AG10803 (cell line): ENCODE results near the gene ZSCAN30.
A peak's percentile ranks its signal among the peaks of the same experiment; 100 is the strongest.

Experiments used
- DNase-seq: peaks from one replicate; pipeline ENCODE4 v3.0.0; 2010; ENCODE audit warnings: low read depth
- H3K4me3 ChIP-seq: 2 replicates; pipeline ENCODE4 v1.5.1; 2011; ENCODE audit warnings: mild to moderate bottlenecking, low read length, control low read depth
- CTCF ChIP-seq: conservative IDR thresholded peaks from 2 replicates; pipeline ENCODE4 v1.5.1; 2011; ENCODE audit warnings: mild to moderate bottlenecking, low read length, control low read depth, inconsistent platforms

ZSCAN30 gene

DNA sequence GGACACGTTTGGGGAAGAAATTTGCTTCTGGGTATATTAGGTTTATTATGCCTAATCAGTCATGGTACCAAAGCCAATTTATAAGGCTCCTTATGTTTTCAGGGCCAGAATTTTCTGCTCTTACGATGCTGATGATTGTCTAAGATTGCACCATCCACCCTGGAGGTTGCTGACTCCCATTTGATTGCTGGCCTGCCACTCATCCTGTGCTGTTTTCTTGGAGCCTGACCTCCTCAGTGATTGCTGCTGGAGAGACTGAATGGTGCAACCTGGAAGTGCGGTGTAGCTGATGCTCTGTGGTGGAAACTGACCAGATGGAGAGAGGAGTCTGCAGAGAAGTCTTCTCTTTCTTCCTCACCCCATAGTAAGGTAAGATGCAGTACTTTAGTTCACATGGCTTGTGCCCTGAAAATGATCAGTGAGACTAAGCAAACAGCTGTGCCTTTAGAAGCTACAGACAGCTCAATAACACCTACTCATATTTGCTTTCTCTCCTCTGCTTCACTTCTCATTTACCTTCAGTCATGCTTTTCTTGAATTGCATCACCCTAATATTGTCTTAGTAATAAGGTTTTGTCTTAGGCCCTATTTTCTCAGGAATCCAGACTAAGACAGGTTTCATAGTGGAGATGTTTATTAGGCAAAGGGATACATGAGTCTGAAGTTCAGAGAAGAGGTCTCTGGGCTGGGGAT is 36.8 kb upstream of the ZSCAN30 start:
- no peak for TF ChIP-seq CTCF
- no peak for DNase-seq
- no peak overlapping the region for H3K4me3 ChIP-seq

GRCh38 chr18:35324926-35325655 is 35.1 kb upstream of the ZSCAN30 start:
- no peak overlapping the region for H3K4me3 ChIP-seq
- DNase-seq = no peak

GRCh38 chr18:35322486-35323458 is 32.7 kb upstream of the ZSCAN30 start:
- no peak for TF ChIP-seq CTCF
- DNase-seq = no peak

More at GRCh38 chr18:35324926-35325655, 35.1 kb upstream of the ZSCAN30 start:
- no peak for TF ChIP-seq CTCF

GRCh38 chr18:35311496-35311895 is 21.5 kb upstream of the ZSCAN30 start:
- TF ChIP-seq CTCF = no peak
- no peak overlapping the region for H3K4me3 ChIP-seq
- DNase-seq = peak; percentile 8

More at GRCh38 chr18:35322486-35323458, 32.7 kb upstream of the ZSCAN30 start:
- no peak overlapping the region for H3K4me3 ChIP-seq

GRCh38 chr18:35306588-35307250 is 16.7 kb upstream of the ZSCAN30 start:
- H3K4me3 ChIP-seq = no peak overlapping the region
- no peak for TF ChIP-seq CTCF
- DNase-seq = no peak

- DNase-seq = no peak
- H3K4me3 ChIP-seq = no peak overlapping the region
- TF ChIP-seq CTCF = no peak
Measured at GRCh38 chr18:35303610-35304009, 13.6 kb upstream of the ZSCAN30 start.
